ENCODE measurements around the gene FPR3. TPM values are rescaled to one million over a fixed set of nuclear protein-coding genes. Genes with fewer than 3 reads are reported as not detected.

Gene FPR3
- total and polyA plus RNA-seq, 10 of the 15 experiments (the other 5 are each of a cell fraction or from before 2014, with no cell fraction given) = not detected

- H3K4me2 ChIP-seq (ENCODE audit: control insufficient read depth, insufficient read depth) = no peak overlapping the region
- no peak overlapping the region for H3K27ac ChIP-seq (ENCODE audit: control insufficient read depth, insufficient read depth)
- SMC1A ChIA-PET (ENCODE audit: uncharacterized antibody, unreplicated experiment) = no interaction called here
- H3K27me3 ChIP-seq (replicated peaks in 1 of 2; ENCODE audit: control insufficient read depth in 2 of 2, insufficient read depth in 2 of 2, low read length in 1 of 2) = no peaks in the 10 kb centered on the region
- no peak overlapping the region for H3K9ac ChIP-seq (ENCODE audit: control insufficient read depth, insufficient read depth, low read length)
- ATAC-seq (no peak), DNase-seq (ENCODE audit: low read depth, low spot score) (no peak), FAIRE-seq (no peak)
- no peaks in the 10 kb centered on the region for H4K20me1 ChIP-seq (ENCODE audit: control insufficient read depth, insufficient read depth)
- intact Hi-C loops (cut with micrococcal nuclease; ENCODE audit: unreplicated experiment) = no loop called here
- TF ChIP-seq, protein P1, sequence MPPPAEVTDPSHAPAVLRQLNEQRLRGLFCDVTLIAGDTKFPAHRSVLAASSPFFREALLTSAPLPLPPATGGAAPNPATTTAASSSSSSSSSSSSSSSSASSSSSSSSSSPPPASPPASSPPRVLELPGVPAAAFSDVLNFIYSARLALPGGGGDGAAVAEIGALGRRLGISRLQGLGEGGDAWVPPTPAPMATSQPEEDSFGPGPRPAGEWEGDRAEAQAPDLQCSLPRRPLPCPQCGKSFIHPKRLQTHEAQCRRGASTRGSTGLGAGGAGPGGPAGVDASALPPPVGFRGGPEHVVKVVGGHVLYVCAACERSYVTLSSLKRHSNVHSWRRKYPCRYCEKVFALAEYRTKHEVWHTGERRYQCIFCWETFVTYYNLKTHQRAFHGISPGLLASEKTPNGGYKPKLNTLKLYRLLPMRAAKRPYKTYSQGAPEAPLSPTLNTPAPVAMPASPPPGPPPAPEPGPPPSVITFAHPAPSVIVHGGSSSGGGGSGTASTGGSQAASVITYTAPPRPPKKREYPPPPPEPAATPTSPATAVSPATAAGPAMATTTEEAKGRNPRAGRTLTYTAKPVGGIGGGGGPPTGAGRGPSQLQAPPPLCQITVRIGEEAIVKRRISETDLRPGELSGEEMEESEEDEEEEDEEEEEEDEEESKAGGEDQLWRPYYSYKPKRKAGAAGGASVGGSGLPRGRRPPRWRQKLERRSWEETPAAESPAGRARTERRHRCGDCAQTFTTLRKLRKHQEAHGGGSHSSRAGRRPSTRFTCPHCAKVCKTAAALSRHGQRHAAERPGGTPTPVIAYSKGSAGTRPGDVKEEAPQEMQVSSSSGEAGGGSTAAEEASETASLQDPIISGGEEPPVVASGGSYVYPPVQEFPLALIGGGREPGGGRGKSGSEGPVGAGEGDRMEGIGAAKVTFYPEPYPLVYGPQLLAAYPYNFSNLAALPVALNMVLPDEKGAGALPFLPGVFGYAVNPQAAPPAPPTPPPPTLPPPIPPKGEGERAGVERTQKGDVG (CRISPR knock-in tag; IDR thresholded peaks at IDR 0.05) = no peak
- no peak for TF ChIP-seq TCF12 (IDR thresholded peaks at IDR 0.05; ENCODE audit: low read depth, low read length)
- no peak overlapping the region for H3K4me3 ChIP-seq
- H3K4me1 ChIP-seq (ENCODE audit: control insufficient read depth, insufficient read depth, low read length) = no peaks in the 10 kb centered on the region
- RAD21 ChIA-PET (ENCODE audit: unreplicated experiment) = no interaction called here
- 20% methylated on average over 7 of the region's 7 CpGs for WGBS (ENCODE audit: insufficient coverage, insufficient replicate concordance, low lambda C conversion rate, missing lambda C conversion rate)
- H3K9me3 ChIP-seq (replicated peaks; ENCODE audit: control insufficient read depth, insufficient read depth, low read length) = no peaks in the 10 kb centered on the region; the same call in 2 of the 3 replicates
- BruUV-seq (replicated peaks) = no TSS peak
- POLR2A ChIA-PET = no interaction called here
- in situ Hi-C loops (cut with MboI) = no loop called here
- H3K36me3 ChIP-seq (ENCODE audit: control insufficient read depth in 2 of 2, insufficient read depth in 2 of 2, low read length in 1 of 2) = no peaks in the 10 kb centered on the region
- H3K79me2 ChIP-seq (ENCODE audit: control insufficient read depth, insufficient read depth, low read length) = no peaks in the 10 kb centered on the region
- H2AFZ ChIP-seq (ENCODE audit: control insufficient read depth, low read depth, low read length) = no peak overlapping the region
- CTCF ChIA-PET = no interaction called here
These were observed 33.3 kb upstream of the FPR3 start for GRCh38 chr19:51761696-51762095.

- Histone ChIP-seq H2AFZ (ENCODE audit: control insufficient read depth, low read depth, low read length) (no peak overlapping the region), H4K20me1 (ENCODE audit: control insufficient read depth, insufficient read depth) (no peaks in the 10 kb centered on the region), H3K4me3 (no peak overlapping the region), H3K9ac (ENCODE audit: control insufficient read depth, insufficient read depth, low read length) (no peak overlapping the region), H3K36me3 (ENCODE audit: control insufficient read depth in 2 of 2, insufficient read depth in 2 of 2, low read length in 1 of 2) (no peaks in the 10 kb centered on the region), H3K27me3 (replicated peaks in 1 of 2; ENCODE audit: control insufficient read depth in 2 of 2, insufficient read depth in 2 of 2, low read length in 1 of 2) (no peaks in the 10 kb centered on the region), H3K4me2 (ENCODE audit: control insufficient read depth, insufficient read depth) (no peak overlapping the region), H3K27ac (ENCODE audit: control insufficient read depth, insufficient read depth) (no peak overlapping the region), H3K79me2 (ENCODE audit: control insufficient read depth, insufficient read depth, low read length) (no peaks in the 10 kb centered on the region), H3K4me1 (ENCODE audit: control insufficient read depth, insufficient read depth, low read length) (no peaks in the 10 kb centered on the region), H3K9me3 (replicated peaks; ENCODE audit: control insufficient read depth, insufficient read depth, low read length) (no peaks in the 10 kb centered on the region; the same call in 2 of the 3 replicates)
- no peak for FAIRE-seq
- ATAC-seq = no peak
- DNase-seq (ENCODE audit: low read depth, low spot score) = no peak
- ChIA-PET SMC1A (ENCODE audit: uncharacterized antibody, unreplicated experiment) (no interaction called here), RAD21 (ENCODE audit: unreplicated experiment) (no interaction called here), CTCF (no interaction called here), POLR2A (no interaction called here)
- no TSS peak for BruUV-seq (replicated peaks)
- intact Hi-C loops (cut with micrococcal nuclease; ENCODE audit: unreplicated experiment) (no loop called here), in situ Hi-C loops (cut with MboI) (no loop called here)
- WGBS (ENCODE audit: insufficient coverage, insufficient replicate concordance, low lambda C conversion rate, missing lambda C conversion rate) = 52% methylated on average over 5 of the region's 5 CpGs
- TF ChIP-seq EED (IDR thresholded peaks at IDR 0.05; ENCODE audit: low read depth) = no peak
- TF ChIP-seq NFXL1 (IDR thresholded peaks at IDR 0.05; ENCODE audit: borderline replicate concordance) = no peak
- no peak for TF ChIP-seq ZNF207 (IDR thresholded peaks at IDR 0.05; ENCODE audit: borderline replicate concordance)
- TF ChIP-seq MYC (IDR thresholded peaks at IDR 0.05; ENCODE audit: insufficient read depth, insufficient read length, insufficient replicate concordance, low read length, severe bottlenecking) = no peak
- TF ChIP-seq CBX5 (IDR thresholded peaks at IDR 0.05; ENCODE audit: low read depth) = no peak
- no peak for TF ChIP-seq PAX5 (IDR thresholded peaks at IDR 0.05; ENCODE audit: borderline replicate concordance, low read depth, low read length)
- TF ChIP-seq ZSCAN29 (IDR thresholded peaks at IDR 0.05) = no peak
- no peak for TF ChIP-seq STAT3 (IDR thresholded peaks at IDR 0.05; ENCODE audit: low read depth, low read length)
- TF ChIP-seq RBBP5 (conservative IDR thresholded peaks at IDR 0.05) = no peak
- no peak for TF ChIP-seq NFIC (IDR thresholded peaks at IDR 0.05; ENCODE audit: low read depth, low read length)
- no peak for TF ChIP-seq HDAC6 (IDR thresholded peaks at IDR 0.05; ENCODE audit: unreplicated experiment)
- TF ChIP-seq PKNOX1 (IDR thresholded peaks at IDR 0.05) = no peak
- no peak for TF ChIP-seq SMAD5 (IDR thresholded peaks at IDR 0.05; ENCODE audit: low read depth)
- no peak for TF ChIP-seq EGR1 (IDR thresholded peaks at IDR 0.05; ENCODE audit: borderline replicate concordance in 1 of 2, low read depth in 2 of 2, low read length in 2 of 2)
These were observed 29.9 kb upstream of the FPR3 start for GRCh38 chr19:51765086-51765485.
